Thyroid gland (tissue), 4 donors: Measurements from ENCODE around the gene FBN2.

Source experiments
- CTCF ChIP-seq, 6 experiments: fragments of 200-600 bp in 3 of 6; fragments of 450-650 bp in 3 of 6; sonication (generic) in 3 of 6; IDR thresholded peaks; one replicate each; pipeline ENCODE4 v1.5.1; 2016 to 2019; ENCODE audit warnings: antibody characterized with exemption in 6 of 6, mild to moderate bottlenecking in 2 of 6, inconsistent platforms in 1 of 6, moderate library complexity in 1 of 6
- POLR2A ChIP-seq, 2 donors: fragments of 450-650 bp; IDR thresholded peaks; one replicate each; pipeline ENCODE4 v1.6.1; 2017; ENCODE audit warnings: antibody characterized with exemption in 2 of 2, mild to moderate bottlenecking in 2 of 2, moderate library complexity in 1 of 2

- TF ChIP-seq CTCF (IDR thresholded peaks at IDR 0.05) (no peak), POLR2A (IDR thresholded peaks at IDR 0.05) (no peak)
These were observed 96.9 kb downstream of the FBN2 start for GRCh38 chr5:128441165-128441564.
